SK-N-SH (cell line): ENCODE measurements around the gene AGAP1.

Experiments used
- CTCF ChIP-seq: fragments of 200-600 bp; sonication (generic); IDR thresholded peaks from 2 replicates; pipeline ENCODE4 v1.6.1; 2017; ENCODE audit warnings: antibody characterized with exemption, mild to moderate bottlenecking, moderate library complexity
- FOXJ3 ChIP-seq: sonication (generic); formaldehyde crosslinking; IDR thresholded peaks from 2 replicates; pipeline ENCODE4 v1.5.1; 2020; ENCODE audit warnings: mild to moderate bottlenecking, missing genetic modification reagents
- PBX3 ChIP-seq: IDR thresholded peaks from 2 replicates; pipeline ENCODE4; 2012
- RAD21 ChIP-seq: IDR thresholded peaks from 2 replicates; pipeline ENCODE4 v1.6.1; 2012; ENCODE audit warnings: mild to moderate bottlenecking, low read length
- SIN3A ChIP-seq: IDR thresholded peaks from 2 replicates; pipeline ENCODE4 v1.6.1; 2012; ENCODE audit warnings: low read depth, mild to moderate bottlenecking, low read length, moderate library complexity, borderline replicate concordance
- ZBTB33 ChIP-seq: IDR thresholded peaks from 2 replicates; pipeline ENCODE4 v1.4.0; 2012; ENCODE audit warnings: low read depth, borderline replicate concordance

GRCh38 chr2:235918876-235919275 is 425.0 kb downstream of the AGAP1 start:
- TF ChIP-seq PBX3 = no peak
- TF ChIP-seq ZBTB33 = no peak
- no peak for TF ChIP-seq FOXJ3 (CRISPR knock-in tag)
- TF ChIP-seq CTCF = no peak
- TF ChIP-seq SIN3A = no peak
- TF ChIP-seq RAD21 = no peak
